Aorta (tissue), 4 donors: ENCODE data around the gene SLC13A4. TPM values are rescaled to one million over a fixed set of nuclear protein-coding genes. Genes with fewer than 3 reads are reported as not detected.

ENCODE experiments used
- polyA plus RNA-seq, 2 donors: library from polyadenylated mRNA; stranded (reverse); fragments of 200-250 nt; gene quantifications; one replicate each; pipeline ENCODE4 v1.2.3, GENCODE V29; 2013
- total RNA-seq, 2 donors: library from RNA; stranded (reverse); fragmentation: NEBNext Ultra II Directional; extraction: Animal tissue kit (Norgen Biotek cat#: 25700); gene quantifications; one replicate each; pipeline ENCODE4 v1.2.1, GENCODE V29; 2021
- donor health status: healthy with polysubstance abuse.
- donor health status: Bipolar disorder and iron deficiency.
- donor health status: DM: no; HTN: no; CAD: no.
- donor health status: DM: yes; HTN: yes; CAD: no.

Gene SLC13A4
- total and polyA plus RNA-seq, 4 donors, result 1.7 to 2.2 (median 2.0) TPM; not detected in 1

Other genes starting within 250 kb of the SLC13A4 start
- gene CNOT4, start 218.1 kb downstream of the SLC13A4 start, total RNA-seq, result 10 to 100 TPM; 29.0 to 35.9 TPM
- 1 to 10 TPM; 6.8 to 8.8 TPM for gene CNOT4, start 218.1 kb downstream of the SLC13A4 start, polyA plus RNA-seq
- 10 to 100 TPM; 33.9 to 40.9 TPM for gene NUP205, start 170.3 kb downstream of the SLC13A4 start, total RNA-seq
- 10 to 100 TPM in 1 of 2 donors, 1 to 10 TPM in 1; 4.9 to 26.3 TPM for gene NUP205, start 170.3 kb downstream of the SLC13A4 start, polyA plus RNA-seq
- gene STMP1, start 65.7 kb downstream of the SLC13A4 start, total RNA-seq, result 10 to 100 TPM; 29.8 to 42.6 TPM
- gene STMP1, start 65.7 kb downstream of the SLC13A4 start, polyA plus RNA-seq, result 10 to 100 TPM; 31.5 to 43.3 TPM
- 10 to 100 TPM; 61.8 to 67.1 TPM for gene FAM180A, start 20.6 kb upstream of the SLC13A4 start, total RNA-seq
- 10 to 100 TPM in 1 of 2 donors, 1 to 10 TPM in 1; 4.5 to 10.0 TPM for gene FAM180A, start 20.6 kb upstream of the SLC13A4 start, polyA plus RNA-seq
- 10 to 100 TPM; 89.3 to 92.6 TPM for gene MTPN, start 249.2 kb upstream of the SLC13A4 start, total RNA-seq
- 10 to 100 TPM; 63.0 to 88.8 TPM for gene MTPN, start 249.2 kb upstream of the SLC13A4 start, polyA plus RNA-seq